Aorta (tissue), 5 donors: ENCODE measurements around the gene PLXNA2. TPM values are rescaled to one million over a fixed set of nuclear protein-coding genes. Genes with fewer than 3 reads are reported as not detected.

Experiments used
- ATAC-seq: fragments of 200-7000 bp; cut with Tn5 transposase; one replicate; pipeline ENCODE4 v1.9.1; 2022; ENCODE audit warnings: moderate library complexity; ENCODE audit not compliant: low FRiP score
- DNase-seq, 2 donors: peaks; one replicate each; pipeline ENCODE4 v3.0.0-alpha.2; 2020
- H3K27ac ChIP-seq, 2 donors: one replicate each; pipeline ENCODE4 v1.5.1; 2013; ENCODE audit warnings: low read length in 2 of 2, mild to moderate bottlenecking in 2 of 2, moderate library complexity in 2 of 2, control low read depth in 1 of 2, inconsistent platforms in 1 of 2, low read depth in 1 of 2
- H3K27me3 ChIP-seq, 2 donors: one replicate each; pipeline ENCODE4 v1.6.1; 2013; ENCODE audit warnings: control low read depth in 1 of 2, low read length in 1 of 2, mild to moderate bottlenecking in 1 of 2, moderate library complexity in 1 of 2; ENCODE audit not compliant: insufficient read depth in 2 of 2, control insufficient read depth in 1 of 2
- H3K36me3 ChIP-seq, 2 donors: one replicate each; pipeline ENCODE4 v1.6.1; 2013; ENCODE audit warnings: control low read depth in 1 of 2, low read length in 1 of 2, mild to moderate bottlenecking in 1 of 2; ENCODE audit not compliant: insufficient read depth in 2 of 2, control insufficient read depth in 1 of 2
- H3K4me1 ChIP-seq, 2 donors: one replicate each; pipeline ENCODE4 v1.6.1; 2013; ENCODE audit warnings: low read length in 2 of 2, control low read depth in 1 of 2, mild to moderate bottlenecking in 1 of 2, moderate library complexity in 1 of 2; ENCODE audit not compliant: insufficient read depth in 2 of 2, control insufficient read depth in 1 of 2
- H3K4me3 ChIP-seq, 2 donors: one replicate each; pipeline ENCODE4 v1.5.1; 2013; ENCODE audit warnings: low read length in 2 of 2, control low read depth in 1 of 2, mild to moderate bottlenecking in 1 of 2
- H3K9me3 ChIP-seq: one replicate; pipeline ENCODE4 v1.6.1; 2013; ENCODE audit warnings: mild to moderate bottlenecking, low read length; ENCODE audit not compliant: control insufficient read depth
- WGBS, 2 donors: extraction: QIAGEN DNeasy Blood & Tissue Kit; methylation state at CpG; one replicate each; pipeline ENCODE4 v1.1.7; 2013; 5-methylcytosine and 5-hydroxymethylcytosine counted together
- intact Hi-C, 2 donors: fragments of 100-400 bp; cut with DNase I; formaldehyde crosslinking; loops; one replicate each; pipeline versions ENCODE4 v1.14.2 to v1.15.0; 2022
- polyA plus RNA-seq, 2 donors: library from polyadenylated mRNA; stranded (reverse); fragments of 200-250 nt; gene quantifications; one replicate each; pipeline ENCODE4 v1.2.3, GENCODE V29; 2013
- total RNA-seq, 2 donors: library from RNA; stranded (reverse); fragmentation: NEBNext Ultra II Directional; extraction: Animal tissue kit (Norgen Biotek cat#: 25700); gene quantifications; one replicate each; pipeline ENCODE4 v1.2.1, GENCODE V29; 2021
- donor health status: healthy with polysubstance abuse.
- donor health status: Bipolar disorder and iron deficiency.
- donor health status: DM: no; HTN: no; CAD: no.
- donor health status: DM: no; HTN: no; CAD: no.
- donor health status: DM: yes; HTN: yes; CAD: no.

PLXNA2 gene
- total and polyA plus RNA-seq, 4 donors, result 2.9 to 37.3 (median 30.0) TPM

GRCh38 chr1:208008534-208008933 lies 235.7 kb downstream of the PLXNA2 start:
- no peak for ATAC-seq

GRCh38 chr1:208007938-208008342 lies 236.2 kb downstream of the PLXNA2 start:
- Histone ChIP-seq H3K27me3 (no peaks in the 10 kb centered on the region), H3K4me1 (peaks cover 0 to 2% of the 10 kb centered on the region in 2 donors), H3K27ac (no peak overlapping the region), H3K9me3 (no peaks in the 10 kb centered on the region), H3K36me3 (no peaks in the 10 kb centered on the region), H3K4me3 (no peak overlapping the region)
- DNase-seq (peak in 1 of 2 donors; percentile 13), ATAC-seq (no peak)
- 29 to 44% methylated on average over 5 of the region's 5 CpGs for WGBS, 2 donors
- intact Hi-C loops, result no loop called here

More at GRCh38 chr1:208008534-208008933, 235.7 kb downstream of the PLXNA2 start:
- peak in 1 of 2 donors; percentile 39 for DNase-seq
- Histone ChIP-seq H3K4me3 (no peak overlapping the region), H3K9me3 (no peaks in the 10 kb centered on the region), H3K36me3 (no peaks in the 10 kb centered on the region), H3K27ac (no peak overlapping the region), H3K4me1 (peaks cover 0 to 2% of the 10 kb centered on the region in 2 donors), H3K27me3 (no peaks in the 10 kb centered on the region)
- intact Hi-C loops, result no loop called here
- 95 to 97% methylated on average over 3 of the region's 3 CpGs for WGBS, 2 donors

GRCh38 chr1:208007319-208007937 lies 236.8 kb downstream of the PLXNA2 start:
- no peak overlapping the region for H3K4me3 ChIP-seq
- ATAC-seq (no peak), DNase-seq (peak in 1 of 2 donors; percentile 11)
- peaks cover 0 to 2% of the 10 kb centered on the region in 2 donors for H3K4me1 ChIP-seq
- 24 to 32% methylated on average over 3 of the region's 3 CpGs for WGBS, 2 donors
- intact Hi-C loops, result no loop called here
- no peaks in the 10 kb centered on the region for H3K9me3 ChIP-seq
- H3K27me3 ChIP-seq, result no peaks in the 10 kb centered on the region
- H3K27ac ChIP-seq, result no peak overlapping the region
- H3K36me3 ChIP-seq, result no peaks in the 10 kb centered on the region

- ATAC-seq (no peak), DNase-seq (no peak)
- WGBS, 2 donors, result 93 to 100% methylated on average over 2 of the region's 2 CpGs
Observed at GRCh38 chr1:208006258-208006920, 237.8 kb downstream of the PLXNA2 start.

GRCh38 chr1:208004851-208005250 lies 239.3 kb downstream of the PLXNA2 start:
- H3K27ac ChIP-seq, result no peak overlapping the region
- H3K4me3 ChIP-seq, result no peak overlapping the region
- 9 to 22% methylated on average over 3 of the region's 3 CpGs for WGBS, 2 donors
- no peaks in the 10 kb centered on the region for H3K9me3 ChIP-seq
- ATAC-seq (no peak), DNase-seq (no peak)
- no peaks in the 10 kb centered on the region for H3K36me3 ChIP-seq
- peaks cover 0 to 2% of the 10 kb centered on the region in 2 donors for H3K4me1 ChIP-seq
- intact Hi-C loops, result no loop called here
- H3K27me3 ChIP-seq, result no peaks in the 10 kb centered on the region

More at GRCh38 chr1:208006258-208006920, 237.8 kb downstream of the PLXNA2 start:
- no peaks in the 10 kb centered on the region for H3K36me3 ChIP-seq
- H3K4me1 ChIP-seq, result peaks cover 0 to 2% of the 10 kb centered on the region in 2 donors
- intact Hi-C loops, result no loop called here
- no peaks in the 10 kb centered on the region for H3K9me3 ChIP-seq
- no peak overlapping the region for H3K27ac ChIP-seq
- H3K4me3 ChIP-seq, result no peak overlapping the region
- no peaks in the 10 kb centered on the region for H3K27me3 ChIP-seq

GRCh38 chr1:208003241-208003640 lies 240.9 kb downstream of the PLXNA2 start:
- WGBS, 2 donors, result 96 to 97% methylated on average over 7 of the region's 7 CpGs
- DNase-seq, result no peak
- no peak overlapping the region for H3K27ac ChIP-seq
- no peak overlapping the region for H3K4me3 ChIP-seq
- peaks cover 0 to 2% of the 10 kb centered on the region in 2 donors for H3K4me1 ChIP-seq
- H3K9me3 ChIP-seq, result no peaks in the 10 kb centered on the region
- H3K36me3 ChIP-seq, result no peaks in the 10 kb centered on the region
- intact Hi-C loops, result no loop called here
- no peaks in the 10 kb centered on the region for H3K27me3 ChIP-seq
- no peak for ATAC-seq

GRCh38 chr1:208002672-208003071 lies 241.5 kb downstream of the PLXNA2 start:
- DNase-seq, result no peak
- ATAC-seq, result no peak
- Histone ChIP-seq H3K4me3 (no peak overlapping the region), H3K27ac (no peak overlapping the region), H3K36me3 (no peaks in the 10 kb centered on the region), H3K4me1 (peaks cover 0 to 2% of the 10 kb centered on the region in 2 donors), H3K9me3 (no peaks in the 10 kb centered on the region), H3K27me3 (no peaks in the 10 kb centered on the region)
- intact Hi-C loops, result no loop called here
- WGBS, 2 donors, result 87 to 94% methylated on average over 8 of the region's 8 CpGs

- 97 to 98% methylated on average over 6 of the region's 6 CpGs for WGBS, 2 donors
- no peak for ATAC-seq
- no peaks in the 10 kb centered on the region for H3K9me3 ChIP-seq
Observed at GRCh38 chr1:208002078-208002477, 242.1 kb downstream of the PLXNA2 start.

GRCh38 chr1:208000504-208000903 lies 243.7 kb downstream of the PLXNA2 start:
- Histone ChIP-seq H3K27me3 (no peaks in the 10 kb centered on the region), H3K4me3 (no peak overlapping the region), H3K4me1 (no peaks in the 10 kb centered on the region), H3K9me3 (no peaks in the 10 kb centered on the region), H3K27ac (no peak overlapping the region), H3K36me3 (no peaks in the 10 kb centered on the region)
- intact Hi-C loops, result no loop called here
- WGBS, 2 donors, result 93 to 94% methylated on average over 4 of the region's 4 CpGs
- ATAC-seq, result no peak
- no peak for DNase-seq

More at GRCh38 chr1:208002078-208002477, 242.1 kb downstream of the PLXNA2 start:
- Histone ChIP-seq H3K27ac (no peak overlapping the region), H3K36me3 (no peaks in the 10 kb centered on the region), H3K27me3 (no peaks in the 10 kb centered on the region), H3K4me3 (no peak overlapping the region), H3K4me1 (peaks cover 0 to 2% of the 10 kb centered on the region in 2 donors)
- DNase-seq, result no peak
- intact Hi-C loops, result no loop called here
